Measurements from ENCODE around the gene ATRAID.

DNA sequence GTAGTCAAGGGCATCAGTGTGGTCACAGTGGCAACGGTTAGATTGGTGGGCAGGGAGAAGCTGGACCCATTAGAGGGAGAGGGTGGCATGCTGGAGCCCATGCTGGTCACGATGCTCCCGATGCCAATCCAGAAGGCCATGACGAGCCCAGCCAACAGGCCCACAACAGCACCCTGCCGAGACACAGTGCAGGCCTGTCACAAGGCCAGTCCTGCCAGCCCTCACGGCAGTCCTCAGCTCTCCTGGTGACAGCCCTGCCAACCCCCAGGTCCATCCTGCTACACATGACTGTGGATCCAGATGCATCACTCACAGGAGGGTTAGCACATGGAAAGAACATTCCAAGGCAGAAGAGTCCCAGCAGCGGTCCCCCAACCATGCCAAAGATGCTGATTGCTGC, 10.2 kb upstream of the ATRAID start:
- TF ChIP-seq, protein P1, sequence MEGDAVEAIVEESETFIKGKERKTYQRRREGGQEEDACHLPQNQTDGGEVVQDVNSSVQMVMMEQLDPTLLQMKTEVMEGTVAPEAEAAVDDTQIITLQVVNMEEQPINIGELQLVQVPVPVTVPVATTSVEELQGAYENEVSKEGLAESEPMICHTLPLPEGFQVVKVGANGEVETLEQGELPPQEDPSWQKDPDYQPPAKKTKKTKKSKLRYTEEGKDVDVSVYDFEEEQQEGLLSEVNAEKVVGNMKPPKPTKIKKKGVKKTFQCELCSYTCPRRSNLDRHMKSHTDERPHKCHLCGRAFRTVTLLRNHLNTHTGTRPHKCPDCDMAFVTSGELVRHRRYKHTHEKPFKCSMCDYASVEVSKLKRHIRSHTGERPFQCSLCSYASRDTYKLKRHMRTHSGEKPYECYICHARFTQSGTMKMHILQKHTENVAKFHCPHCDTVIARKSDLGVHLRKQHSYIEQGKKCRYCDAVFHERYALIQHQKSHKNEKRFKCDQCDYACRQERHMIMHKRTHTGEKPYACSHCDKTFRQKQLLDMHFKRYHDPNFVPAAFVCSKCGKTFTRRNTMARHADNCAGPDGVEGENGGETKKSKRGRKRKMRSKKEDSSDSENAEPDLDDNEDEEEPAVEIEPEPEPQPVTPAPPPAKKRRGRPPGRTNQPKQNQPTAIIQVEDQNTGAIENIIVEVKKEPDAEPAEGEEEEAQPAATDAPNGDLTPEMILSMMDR (IDR thresholded peaks at IDR 0.05): no peak
- TF ChIP-seq EP300 (IDR thresholded peaks at IDR 0.05): no peak

Data from stomach (tissue), 4 donors.